Prostate gland (tissue), 2 donors: ENCODE data around the gene KCNIP3. TPM values are rescaled to one million over a fixed set of nuclear protein-coding genes. Genes with fewer than 3 reads are reported as not detected.

Experiments
- DNase-seq: peaks from one replicate; pipeline ENCODE4 v3.0.0-alpha.2; 2019; ENCODE audit warnings: low spot score
- H3K27ac ChIP-seq, 2 donors: fragments of 200-600 bp; sonication (generic); 2 replicates each; pipeline ENCODE4 v1.5.1; 2017 to 2019
- H3K27me3 ChIP-seq: fragments of 200-600 bp; sonication (generic); replicated peaks from 2 replicates; pipeline ENCODE4 v1.5.1; 2019; ENCODE audit not compliant: insufficient read depth
- H3K36me3 ChIP-seq, 2 donors: fragments of 200-600 bp; sonication (generic); 1 replicate in 1 of 2; 2 replicates in 1 of 2; pipeline versions ENCODE4 v1.5.1 to v1.8.1; 2017 to 2019
- H3K4me1 ChIP-seq: fragments of 200-600 bp; sonication (generic); replicated peaks from 2 replicates; pipeline ENCODE4 v1.5.1; 2019
- H3K4me3 ChIP-seq, 2 donors: fragments of 200-600 bp; sonication (generic); 2 replicates each; pipeline ENCODE4 v1.5.1; 2017 to 2019
- H3K9me3 ChIP-seq: fragments of 200-600 bp; sonication (generic); 2 replicates; pipeline ENCODE4 v1.5.1; 2017
- POLR2A ChIP-seq: fragments of 450-650 bp; IDR thresholded peaks from one replicate; pipeline ENCODE4 v1.6.1; 2016; ENCODE audit warnings: antibody characterized with exemption, mild to moderate bottlenecking
- POLR2AphosphoS5 ChIP-seq: sonication (generic); formaldehyde crosslinking; IDR thresholded peaks from one replicate; pipeline ENCODE4 v1.6.1; 2017; ENCODE audit warnings: antibody characterized with exemption
- WGBS: methylation state at CpG from one replicate; pipeline ENCODE4 v1.1.5; 2018; 5-methylcytosine and 5-hydroxymethylcytosine counted together
- intact Hi-C: fragments of 100-400 bp; cut with DNase I; formaldehyde crosslinking; loops from one replicate; pipeline ENCODE4 v1.14.2; 2022
- total RNA-seq, 2 donors: library from RNA; depleted of rRNA; stranded (reverse); fragments of >200 nt; gene quantifications; one replicate each; pipeline ENCODE4 v1.1.0, GENCODE V29; 2016
- TF ChIP-seq, protein P1 (sequence below), 4 experiments: fragments of 200-600 bp in 2 of 4; fragments of 450-650 bp in 2 of 4; sonication (generic) in 2 of 4; IDR thresholded peaks; 1 replicate in 3 of 4; 2 replicates in 1 of 4; pipeline ENCODE4 v1.5.1; 2016 to 2019; ENCODE audit warnings: antibody characterized with exemption in 4 of 4, mild to moderate bottlenecking in 2 of 4, moderate library complexity in 2 of 4

The KCNIP3 gene
- total RNA-seq, 2 donors from 2014 or later = 5.1 to 63.8 TPM

DNA sequence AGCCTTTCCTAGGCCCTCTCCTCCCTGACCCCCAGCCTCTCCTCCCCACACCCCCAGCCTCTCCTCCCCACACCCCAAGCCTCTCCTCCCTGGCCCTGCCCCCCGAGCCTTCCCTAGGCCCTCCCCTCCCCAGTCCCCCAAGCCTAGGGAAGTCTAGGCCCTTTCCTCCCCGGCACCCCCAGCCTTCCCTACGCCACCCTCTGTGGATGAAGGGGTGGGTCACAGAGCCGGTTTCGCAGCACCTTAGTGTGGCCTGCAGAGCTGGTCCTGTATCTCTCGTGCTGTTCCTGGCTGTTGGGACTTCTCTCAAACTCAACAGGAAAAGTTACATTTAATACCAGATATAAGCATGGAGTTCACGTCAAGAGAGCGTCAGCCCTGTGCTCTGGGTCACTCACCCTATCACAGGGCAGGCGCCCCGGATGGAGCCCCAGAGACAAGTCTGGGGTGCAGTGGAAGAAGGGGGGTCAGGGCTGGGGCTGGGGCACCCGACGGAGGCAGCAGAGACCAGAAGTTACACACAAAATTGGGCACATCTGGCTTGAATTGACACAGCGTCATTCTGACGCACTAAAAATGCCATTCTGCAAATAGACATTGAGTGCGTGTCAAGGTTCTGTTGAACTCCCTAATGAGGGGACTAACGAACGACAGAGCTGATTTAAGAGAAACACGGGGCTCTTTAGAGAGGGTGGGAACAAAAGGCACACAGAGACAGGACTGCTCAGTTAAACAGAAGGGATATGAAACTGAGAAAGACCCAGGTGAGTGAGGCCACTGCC is 24.0 kb downstream of the KCNIP3 start:
- intact Hi-C loops = no loop called here
- H3K27ac ChIP-seq = no peak overlapping the region
- no peaks in the 10 kb centered on the region for H3K9me3 ChIP-seq
- H3K4me3 ChIP-seq = no peak overlapping the region
- H3K36me3 ChIP-seq = no peaks in the 10 kb centered on the region
- DNase-seq = no peak
- TF ChIP-seq, protein P1, sequence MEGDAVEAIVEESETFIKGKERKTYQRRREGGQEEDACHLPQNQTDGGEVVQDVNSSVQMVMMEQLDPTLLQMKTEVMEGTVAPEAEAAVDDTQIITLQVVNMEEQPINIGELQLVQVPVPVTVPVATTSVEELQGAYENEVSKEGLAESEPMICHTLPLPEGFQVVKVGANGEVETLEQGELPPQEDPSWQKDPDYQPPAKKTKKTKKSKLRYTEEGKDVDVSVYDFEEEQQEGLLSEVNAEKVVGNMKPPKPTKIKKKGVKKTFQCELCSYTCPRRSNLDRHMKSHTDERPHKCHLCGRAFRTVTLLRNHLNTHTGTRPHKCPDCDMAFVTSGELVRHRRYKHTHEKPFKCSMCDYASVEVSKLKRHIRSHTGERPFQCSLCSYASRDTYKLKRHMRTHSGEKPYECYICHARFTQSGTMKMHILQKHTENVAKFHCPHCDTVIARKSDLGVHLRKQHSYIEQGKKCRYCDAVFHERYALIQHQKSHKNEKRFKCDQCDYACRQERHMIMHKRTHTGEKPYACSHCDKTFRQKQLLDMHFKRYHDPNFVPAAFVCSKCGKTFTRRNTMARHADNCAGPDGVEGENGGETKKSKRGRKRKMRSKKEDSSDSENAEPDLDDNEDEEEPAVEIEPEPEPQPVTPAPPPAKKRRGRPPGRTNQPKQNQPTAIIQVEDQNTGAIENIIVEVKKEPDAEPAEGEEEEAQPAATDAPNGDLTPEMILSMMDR (IDR thresholded peaks at IDR 0.05) = no peak
- H3K4me1 ChIP-seq = no peaks in the 10 kb centered on the region
- 73% methylated on average over 18 of the region's 18 CpGs for WGBS
- no peaks in the 10 kb centered on the region for H3K27me3 ChIP-seq

DNA sequence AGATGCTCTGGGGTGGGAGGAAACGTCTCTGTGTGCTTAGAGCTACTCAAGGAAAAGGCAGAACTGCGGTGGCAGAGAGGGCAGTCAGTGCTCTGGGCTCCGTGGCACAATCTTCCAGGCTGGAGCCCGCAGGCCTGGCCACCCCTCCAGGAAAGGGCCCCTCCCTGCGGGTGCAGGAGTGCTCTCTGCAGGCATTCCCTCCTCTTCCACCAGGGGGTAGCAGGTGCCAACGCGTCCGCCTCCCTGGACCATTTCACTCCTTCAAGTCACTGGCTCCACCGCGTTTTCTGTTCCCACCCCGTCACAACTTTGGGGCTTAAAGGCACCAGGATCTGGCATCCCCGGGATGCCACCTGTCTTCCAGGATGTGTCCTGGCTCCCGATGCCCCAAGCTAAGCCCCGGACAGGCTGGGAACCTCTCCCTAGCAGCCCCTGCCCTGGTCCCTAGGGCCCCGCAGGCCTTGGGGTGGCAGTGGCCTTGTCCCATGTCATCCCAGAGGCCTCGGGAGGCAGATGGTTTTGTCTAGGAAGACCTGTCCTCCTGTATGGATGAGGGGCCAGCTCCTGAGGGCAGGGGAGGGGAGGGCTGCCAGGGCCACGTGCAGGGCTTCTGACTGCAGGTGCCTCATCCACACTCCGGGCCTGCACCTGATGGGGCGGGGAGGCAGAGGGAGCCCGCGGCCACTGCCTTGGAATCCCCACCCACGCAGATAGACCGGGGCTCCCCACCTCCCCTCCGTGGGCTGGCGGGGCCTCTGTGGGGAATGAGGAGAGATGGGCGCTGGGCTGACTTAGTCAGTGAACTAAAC is 26.4 kb downstream of the KCNIP3 start:
- no peaks in the 10 kb centered on the region for H3K9me3 ChIP-seq
- WGBS = 74% methylated on average over 26 of the region's 26 CpGs
- H3K4me3 ChIP-seq = no peak overlapping the region
- H3K27me3 ChIP-seq = no peaks in the 10 kb centered on the region
- H3K27ac ChIP-seq = no peak overlapping the region
- no peaks in the 10 kb centered on the region for H3K4me1 ChIP-seq
- DNase-seq = no peak
- intact Hi-C loops = no loop called here
- H3K36me3 ChIP-seq = no peaks in the 10 kb centered on the region
- TF ChIP-seq POLR2A = no peak
- TF ChIP-seq, protein P1 (IDR thresholded peaks at IDR 0.05) = peak; percentile 29 to 75 (median 52)

DNA sequence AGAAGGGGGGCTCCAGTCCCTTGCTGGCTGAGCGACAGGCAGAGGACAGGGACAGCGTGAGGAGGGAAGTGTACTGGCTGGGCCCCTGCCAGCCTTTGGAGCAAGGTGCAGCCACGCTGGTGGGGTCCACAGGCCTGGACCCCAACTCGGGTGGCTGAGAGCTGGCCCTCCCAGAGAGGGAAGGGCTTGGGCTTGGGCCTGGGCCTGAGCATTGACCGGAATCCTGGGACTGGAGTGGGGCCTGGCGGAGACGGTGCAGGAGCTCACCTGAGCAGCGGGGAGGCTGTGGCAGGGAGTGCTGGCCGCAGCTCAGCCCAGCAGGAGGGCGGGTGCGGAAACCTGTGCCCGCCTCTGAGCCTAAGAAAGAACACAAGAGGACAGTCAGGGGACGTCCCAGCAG is 27.9 kb downstream of the KCNIP3 start:
- no peak for DNase-seq
- H3K4me3 ChIP-seq = no peak overlapping the region
- H3K27me3 ChIP-seq = no peaks in the 10 kb centered on the region
- no peaks in the 10 kb centered on the region for H3K9me3 ChIP-seq
- no peaks in the 10 kb centered on the region for H3K36me3 ChIP-seq
- no peak overlapping the region for H3K27ac ChIP-seq
- WGBS = 90% methylated on average over 13 of the region's 13 CpGs
- intact Hi-C loops = no loop called here
- TF ChIP-seq POLR2A (no peak), POLR2AphosphoS5 (no peak)
- TF ChIP-seq, protein P1 (IDR thresholded peaks at IDR 0.05) = no peak
- no peaks in the 10 kb centered on the region for H3K4me1 ChIP-seq

DNA sequence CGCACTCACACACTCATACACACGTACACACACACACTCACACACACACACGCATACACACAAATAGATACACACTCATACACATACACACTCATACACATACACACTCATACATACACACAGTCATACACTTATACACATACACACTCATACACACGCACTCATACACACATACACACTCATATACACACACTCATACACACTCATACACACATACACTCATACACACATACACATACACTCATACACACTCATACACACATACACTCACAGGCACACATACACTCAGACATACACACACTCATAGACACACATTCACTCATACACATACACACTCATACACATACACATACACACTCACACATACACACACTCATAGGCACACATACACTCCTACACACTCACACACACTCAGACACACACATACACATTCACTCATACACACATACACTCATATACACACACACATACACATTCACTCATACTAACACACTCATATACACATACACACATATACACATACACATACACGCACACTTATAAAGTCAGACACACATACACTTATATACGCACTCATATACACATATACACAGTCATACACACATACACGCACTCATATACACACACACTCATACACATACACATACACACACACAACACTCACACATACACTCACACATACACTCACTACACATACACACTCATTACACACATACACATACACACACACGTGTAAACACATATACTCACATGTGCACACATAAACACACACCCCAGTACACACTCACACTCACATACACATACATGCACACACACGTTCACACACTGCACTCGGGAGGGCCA is 28.7 kb downstream of the KCNIP3 start:
- DNase-seq = no peak
- H3K27me3 ChIP-seq = no peaks in the 10 kb centered on the region
- no peak overlapping the region for H3K4me3 ChIP-seq
- H3K27ac ChIP-seq = no peak overlapping the region
- intact Hi-C loops = no loop called here
- H3K9me3 ChIP-seq = no peaks in the 10 kb centered on the region
- no peaks in the 10 kb centered on the region for H3K4me1 ChIP-seq
- WGBS = 93% methylated on average over 10 of the region's 10 CpGs
- TF ChIP-seq POLR2AphosphoS5 (no peak), POLR2A (no peak)
- TF ChIP-seq, protein P1 (IDR thresholded peaks at IDR 0.05) = no peak
- no peaks in the 10 kb centered on the region for H3K36me3 ChIP-seq
